Activated naive CD4-positive, alpha-beta T cell treated with Interleukin-2 at 50 U/mL for 16 hours (primary cell): ENCODE data around the gene EMID1.
A peak's percentile ranks its signal among the peaks of the same experiment; 100 is the strongest.

Source experiments
- DNase-seq: peaks from one replicate; pipeline ENCODE4 v3.0.0-alpha.2; 2020

Gene EMID1

DNA sequence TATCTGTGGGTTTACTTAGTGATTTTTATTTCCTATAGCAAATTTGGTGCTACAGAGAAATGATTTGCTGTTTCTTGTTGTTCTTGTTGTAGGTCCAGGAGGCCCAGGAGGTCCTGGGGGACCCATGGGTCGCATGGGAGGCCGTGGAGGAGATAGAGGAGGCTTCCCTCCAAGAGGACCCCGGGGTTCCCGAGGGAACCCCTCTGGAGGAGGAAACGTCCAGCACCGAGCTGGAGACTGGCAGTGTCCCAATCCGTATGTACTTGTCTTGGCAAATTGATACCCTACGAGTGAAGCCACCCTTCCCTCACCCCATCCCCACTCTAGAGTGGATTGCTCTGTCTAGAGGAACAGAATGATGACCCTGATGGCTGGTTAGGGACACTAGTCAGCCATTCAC is 92.9 kb downstream of the EMID1 start:
- no peak for DNase-seq

DNA sequence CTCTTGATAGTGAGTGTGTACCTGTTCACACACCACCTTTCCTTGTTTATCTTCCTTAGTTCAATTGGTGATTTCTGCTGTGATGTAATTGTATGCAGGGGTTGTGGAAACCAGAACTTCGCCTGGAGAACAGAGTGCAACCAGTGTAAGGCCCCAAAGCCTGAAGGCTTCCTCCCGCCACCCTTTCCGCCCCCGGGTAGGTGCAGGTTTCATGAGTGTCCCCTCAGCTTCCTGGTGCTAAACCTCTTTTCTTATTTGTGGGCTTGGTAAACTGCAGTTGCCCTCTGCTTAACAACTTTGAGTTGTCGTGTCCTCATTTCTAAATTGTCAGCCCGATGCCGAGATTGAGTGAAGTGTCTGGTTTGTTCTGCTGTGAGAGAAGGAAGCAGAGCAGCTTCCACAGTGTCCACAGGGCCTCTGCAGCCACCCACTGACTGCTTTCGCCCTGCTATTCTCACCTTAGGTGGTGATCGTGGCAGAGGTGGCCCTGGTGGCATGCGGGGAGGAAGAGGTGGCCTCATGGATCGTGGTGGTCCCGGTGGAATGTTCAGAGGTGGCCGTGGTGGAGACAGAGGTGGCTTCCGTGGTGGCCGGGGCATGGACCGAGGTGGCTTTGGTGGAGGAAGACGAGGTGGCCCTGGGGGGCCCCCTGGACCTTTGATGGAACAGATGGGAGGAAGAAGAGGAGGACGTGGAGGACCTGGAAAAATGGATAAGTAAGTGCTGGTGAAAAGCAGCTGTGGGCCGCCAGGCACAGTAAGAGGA is 93.6 kb downstream of the EMID1 start:
- no peak for DNase-seq

DNA sequence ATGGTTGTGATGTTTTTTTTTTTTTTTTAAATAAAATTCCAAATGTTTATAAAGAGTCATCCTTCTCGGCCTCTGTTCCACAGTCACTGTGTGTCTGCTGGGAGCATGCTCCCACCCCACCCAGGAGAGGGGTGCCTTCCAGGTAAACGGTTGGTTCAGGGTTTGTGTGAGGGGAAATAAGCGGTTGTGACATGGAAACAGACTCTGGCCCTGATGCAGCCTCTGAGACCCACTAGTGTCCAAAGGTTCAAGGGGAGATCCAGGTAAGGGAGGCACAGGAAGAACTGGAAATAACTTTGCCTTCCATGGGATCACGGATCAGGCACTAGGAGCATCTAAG is 94.7 kb downstream of the EMID1 start:
- no peak for DNase-seq

DNA sequence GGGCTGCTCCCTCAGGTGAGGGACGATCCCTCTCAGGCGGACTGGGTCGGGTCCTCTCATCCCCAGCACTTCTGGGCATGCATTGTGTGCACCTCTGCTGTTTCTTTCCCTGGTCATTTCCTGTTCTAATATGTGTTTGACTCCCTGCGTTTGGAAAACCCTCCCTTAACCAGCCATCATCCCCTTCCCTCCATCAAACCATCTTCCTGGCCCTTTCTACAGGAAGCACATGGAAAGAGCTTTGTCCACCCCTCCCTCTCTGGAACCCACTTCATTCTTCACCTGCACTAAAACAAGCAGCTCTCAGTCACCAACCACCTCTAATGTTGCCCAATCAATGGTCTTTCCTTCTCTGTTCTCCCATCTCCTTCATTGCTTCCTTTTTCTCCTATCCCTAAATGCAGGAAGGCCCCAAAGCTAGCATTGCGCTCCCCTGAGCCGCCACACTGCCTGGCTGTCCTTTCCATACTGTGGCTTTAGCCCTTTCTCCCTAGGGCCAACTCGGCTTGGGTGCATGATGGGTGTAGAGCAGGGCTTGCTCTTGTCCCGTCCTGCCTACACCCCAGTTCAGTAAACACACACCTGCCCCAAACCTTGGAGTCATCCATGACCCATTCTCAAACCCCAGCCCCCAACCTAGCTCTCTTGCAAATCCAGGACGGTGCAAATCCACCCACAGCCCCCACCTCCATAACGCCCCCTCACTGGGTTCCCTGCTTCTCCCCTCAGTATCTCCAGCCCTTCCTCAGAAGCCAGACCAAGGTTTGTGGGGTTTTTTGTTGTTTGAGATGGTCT is 95.3 kb downstream of the EMID1 start:
- DNase-seq = no peak

DNA sequence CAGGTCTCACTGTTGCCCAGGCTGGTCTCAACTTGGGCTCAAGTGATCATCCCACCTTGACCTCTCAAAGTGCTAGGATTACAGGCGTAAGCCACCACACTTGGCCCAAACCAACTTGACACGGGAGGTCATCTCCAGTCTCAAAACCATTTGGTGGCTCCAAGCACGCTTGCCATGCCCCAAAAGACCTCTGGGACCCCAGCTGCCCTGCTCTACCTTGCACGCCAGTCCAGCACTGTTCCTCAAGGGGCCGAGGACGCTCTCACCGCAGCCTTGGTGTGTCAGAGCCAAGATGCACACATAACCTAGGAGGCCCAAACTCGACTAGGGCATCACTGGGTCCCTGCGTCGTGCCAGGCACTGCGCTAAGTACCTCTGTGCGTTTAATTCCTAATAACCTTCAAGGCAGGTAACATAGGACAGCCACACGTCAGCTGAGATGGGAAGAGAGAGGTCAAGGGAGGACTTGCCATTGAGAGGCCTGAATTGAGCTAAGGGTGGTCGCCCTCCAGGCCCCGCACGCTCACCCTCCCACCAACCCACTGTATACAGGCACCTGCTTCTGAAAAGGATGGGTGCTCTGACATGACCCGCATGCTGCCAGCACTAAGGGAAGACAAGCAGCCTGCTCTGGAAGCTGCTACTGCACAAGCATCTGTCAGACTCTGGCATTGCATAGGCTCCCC is 96.2 kb downstream of the EMID1 start:
- DNase-seq = no peak

DNA sequence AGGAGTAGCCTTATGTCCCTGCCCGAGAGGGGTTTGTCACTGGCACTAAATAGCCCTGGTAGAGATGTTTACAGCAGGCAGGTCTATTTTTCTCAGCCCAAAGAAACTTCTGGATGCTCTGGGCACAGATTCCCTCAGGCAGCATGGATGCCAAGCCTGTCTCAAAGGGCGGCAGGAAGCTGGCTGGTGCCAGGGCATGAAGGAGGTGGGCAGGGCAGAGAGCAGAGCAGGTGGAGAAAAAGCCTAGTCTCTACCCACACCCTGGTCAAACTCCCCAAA is 96.6 kb downstream of the EMID1 start:
- DNase-seq = no peak

DNA sequence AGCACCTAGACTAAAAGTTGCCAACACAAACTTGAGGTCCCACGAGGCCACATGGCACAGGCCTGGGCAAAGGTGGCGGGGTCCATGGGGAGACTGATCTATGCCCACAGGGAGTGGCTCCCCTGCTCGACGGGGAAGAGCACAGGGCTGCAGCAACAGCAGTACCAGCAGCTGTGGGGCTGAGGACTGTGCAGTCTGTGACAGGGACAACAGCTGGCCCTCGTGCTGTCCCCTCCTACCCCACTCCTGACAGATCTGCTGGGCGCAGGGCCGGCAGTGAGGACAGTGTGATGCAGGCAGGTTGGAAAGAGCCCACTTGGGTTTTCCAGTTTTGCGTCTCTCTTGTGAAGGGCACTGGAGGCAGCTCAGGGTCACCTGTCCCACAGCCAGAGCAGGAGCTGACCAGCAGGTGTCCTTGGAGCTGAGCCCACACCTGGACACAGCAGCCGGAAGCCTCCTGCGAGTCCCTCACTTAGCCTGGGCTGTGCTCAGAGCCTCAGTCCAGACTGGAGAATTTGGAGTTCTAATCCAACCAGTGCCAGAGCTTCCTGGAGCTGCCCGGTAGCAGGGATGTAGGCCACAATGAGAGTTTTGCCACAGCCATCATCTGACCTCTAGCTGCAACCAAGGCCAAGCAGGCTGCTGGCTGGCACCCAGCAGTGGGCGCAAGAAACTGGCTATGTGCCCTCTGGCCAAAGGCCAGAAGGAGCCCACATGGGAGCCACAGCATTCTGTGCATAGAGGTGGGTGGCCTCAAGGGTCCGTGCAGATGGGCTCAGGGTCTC is 97.2 kb downstream of the EMID1 start:
- DNase-seq = no peak

DNA sequence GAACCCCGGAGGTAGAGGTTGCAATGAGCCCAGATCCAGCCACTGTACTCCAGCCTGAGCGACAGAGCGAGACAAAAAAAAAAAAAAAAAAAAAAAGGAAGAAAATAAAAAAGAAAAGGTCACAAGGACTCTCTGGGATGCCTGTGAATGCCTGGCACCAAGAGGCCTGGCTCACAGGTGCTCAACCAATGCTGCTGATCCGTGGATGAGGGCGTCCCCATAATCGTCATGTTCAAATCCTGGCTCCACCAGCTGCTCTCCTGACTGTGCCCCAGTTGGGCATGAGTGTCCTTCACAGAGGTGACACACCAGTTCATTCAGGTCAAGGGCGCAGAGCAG is 100.1 kb downstream of the EMID1 start:
- no peak for DNase-seq

DNA sequence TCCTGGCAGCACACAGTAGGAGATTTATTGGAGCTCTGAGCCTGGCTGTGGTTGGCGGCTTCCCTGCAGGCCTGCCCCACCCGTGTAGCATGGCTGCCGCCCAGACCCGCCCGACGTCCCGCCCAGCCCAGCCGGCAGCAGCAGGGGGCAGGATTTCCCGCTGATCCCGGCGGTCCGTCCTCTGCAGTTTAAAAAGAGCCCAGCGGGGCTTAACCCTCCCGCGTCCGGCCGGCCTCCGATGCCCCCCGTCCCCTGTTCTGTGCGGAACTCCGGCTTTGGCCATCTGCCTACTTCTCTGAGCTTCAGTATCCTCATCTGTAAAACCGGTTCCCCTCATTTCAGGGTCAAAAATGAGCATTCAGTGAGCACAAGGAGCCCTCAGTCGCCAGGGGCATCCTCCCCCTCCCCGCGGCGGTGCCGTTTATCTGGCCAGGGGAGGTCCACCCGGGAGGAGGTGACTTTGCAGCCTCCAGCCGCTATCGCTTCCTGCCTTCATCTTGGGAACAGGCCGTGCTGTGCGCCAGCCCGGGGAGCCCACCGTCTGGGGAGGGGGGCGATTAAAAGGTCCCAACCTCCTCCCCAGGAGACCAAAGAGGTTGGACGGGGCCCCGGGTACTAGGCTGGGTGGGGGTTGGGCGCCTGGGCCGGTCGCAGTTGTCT is 100.6 kb downstream of the EMID1 start, which contains the start of gene GAS2L1:
Gene GAS2L1 (plus strand): TSS at position 476 of the 660 bp plus-strand sequence. CDS start 1,456 bp downstream, outside the sequence.
- peak; percentile 52 for DNase-seq

DNA sequence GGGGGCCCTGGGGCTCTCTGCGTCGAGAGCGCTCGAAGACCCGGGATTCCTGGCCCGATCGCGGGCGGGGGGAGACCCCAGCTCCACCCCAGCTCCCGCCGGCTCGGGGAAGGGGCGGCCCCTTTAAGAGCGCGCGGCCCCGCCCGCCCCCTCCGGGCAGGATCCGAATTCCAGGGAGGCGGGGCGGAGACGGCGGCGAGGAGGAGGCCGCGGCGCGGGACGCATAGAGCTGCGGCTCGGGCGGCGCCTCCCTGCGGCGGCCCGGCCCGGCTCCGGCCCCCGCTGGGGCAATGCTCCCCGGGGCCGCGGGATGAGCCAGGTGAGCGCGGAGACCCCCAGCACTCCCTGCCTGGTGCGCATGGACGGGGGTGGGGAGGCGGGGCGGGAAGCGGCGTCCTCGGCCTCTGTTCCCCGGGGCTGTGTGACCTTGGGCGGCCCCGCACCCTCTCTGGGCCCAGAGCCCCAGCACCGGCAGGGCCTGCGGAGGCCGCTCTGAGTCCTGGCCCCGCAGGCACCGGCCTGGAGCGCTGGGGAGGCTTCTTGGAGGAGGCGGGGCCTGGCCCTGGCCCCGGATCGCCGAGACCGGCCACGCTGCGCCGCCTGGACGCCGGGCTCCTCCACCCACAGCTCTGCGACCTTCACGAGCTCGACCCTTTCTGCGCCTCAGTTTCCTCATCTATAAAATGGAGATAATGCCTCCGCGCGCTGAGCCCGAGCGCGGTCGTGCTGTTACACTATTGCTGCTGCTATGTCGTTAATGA is 101.3 kb downstream of the EMID1 start:
- DNase-seq = peak; percentile 47

DNA sequence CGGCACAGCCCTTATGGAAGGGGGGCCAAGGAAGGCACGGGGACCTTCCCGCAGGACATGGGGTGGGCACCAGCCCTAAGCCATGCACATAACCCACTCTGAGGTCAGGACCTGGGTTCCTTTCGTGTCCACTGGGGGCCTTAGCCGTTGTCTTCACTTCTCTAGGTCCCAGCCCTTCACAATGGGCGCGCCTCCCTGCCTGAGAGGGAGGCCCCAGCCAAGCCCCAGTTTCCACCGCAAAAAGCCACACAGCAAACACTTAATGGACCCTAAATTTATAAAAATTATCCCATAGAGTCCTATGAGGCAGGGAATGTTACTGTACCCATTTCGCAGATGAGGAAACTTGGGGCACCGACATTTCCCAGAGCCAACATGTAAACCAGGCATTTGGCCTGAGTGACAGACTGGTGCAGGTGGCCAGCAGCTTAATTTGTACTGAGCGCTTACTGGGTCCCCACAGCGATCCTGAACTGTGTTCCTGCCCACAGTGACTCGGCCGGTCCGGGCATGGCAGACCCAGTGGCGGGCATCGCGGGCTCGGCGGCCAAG is 102.0 kb downstream of the EMID1 start:
- no peak for DNase-seq

DNA sequence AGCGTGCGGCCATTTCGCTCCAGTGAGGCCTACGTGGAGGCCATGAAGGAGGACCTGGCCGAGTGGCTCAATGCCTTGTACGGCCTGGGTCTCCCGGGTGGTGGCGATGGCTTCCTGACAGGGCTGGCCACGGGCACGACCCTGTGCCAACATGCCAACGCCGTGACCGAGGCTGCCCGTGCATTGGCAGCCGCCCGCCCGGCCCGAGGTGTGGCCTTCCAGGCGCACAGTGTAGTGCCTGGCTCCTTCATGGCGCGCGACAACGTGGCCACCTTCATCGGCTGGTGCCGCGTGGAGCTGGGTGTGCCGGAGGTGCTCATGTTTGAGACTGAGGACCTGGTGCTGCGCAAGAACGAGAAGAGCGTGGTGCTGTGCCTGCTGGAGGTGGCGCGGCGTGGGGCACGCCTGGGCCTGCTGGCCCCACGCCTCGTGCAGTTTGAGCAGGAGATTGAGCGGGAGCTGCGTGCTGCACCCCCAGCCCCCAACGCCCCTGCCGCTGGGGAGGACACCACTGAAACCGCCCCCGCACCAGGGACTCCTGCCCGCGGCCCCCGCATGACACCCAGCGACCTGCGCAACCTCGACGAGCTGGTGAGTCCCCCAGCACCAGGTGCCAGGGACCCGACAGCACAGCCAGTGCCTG is 102.6 kb downstream of the EMID1 start:
- no peak for DNase-seq

DNA sequence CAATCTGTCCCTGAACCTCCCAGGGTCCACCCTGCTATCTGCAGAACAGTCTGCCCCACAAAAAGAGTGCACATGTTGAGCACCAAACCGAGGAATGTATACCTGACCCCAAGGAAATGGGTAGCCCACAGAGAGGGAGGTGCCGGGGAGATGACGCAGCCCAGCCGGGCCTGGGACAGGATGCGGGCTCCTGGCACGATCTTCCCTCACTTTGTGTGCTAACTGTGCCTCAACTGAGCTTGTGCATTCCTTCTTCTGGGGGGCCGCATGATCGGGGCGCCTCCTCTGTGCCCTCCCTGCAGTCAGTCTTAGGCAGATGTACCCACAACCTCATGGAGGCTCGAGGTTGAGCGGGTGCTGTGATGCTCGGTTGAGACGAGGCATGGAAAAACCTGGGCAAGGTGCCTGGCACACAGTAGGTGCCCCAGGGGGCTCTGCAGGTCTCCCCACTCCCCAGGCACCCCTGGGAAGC is 103.1 kb downstream of the EMID1 start:
- peak; percentile 23 for DNase-seq
